NCI-H1694 treated with DMSO at 0.1 percent for 48 hours (cell line): ENCODE results near the gene DHRSX.
"Not testable (repeated sequence)": the region's sequence is repeated elsewhere in the genome, so short reads cannot be mapped to it uniquely, and the experiment has no call there.

Source experiments
- DNase-seq: peaks from one replicate; lab custom pipeline; 2025; lab: John Stamatoyannopoulos, UW

Gene DHRSX

GRCh38 chrX:2262668-2263055 lies 238.1 kb downstream of the DHRSX start:
- no peak for DNase-seq

GRCh38 chrX:2261831-2262667 lies 238.7 kb downstream of the DHRSX start:
- DNase-seq, result no peak

GRCh38 chrX:2252331-2253065 lies 248.3 kb downstream of the DHRSX start:
- DNase-seq, result no peak

GRCh38 chrX:2251211-2251610 lies 249.6 kb downstream of the DHRSX start:
- no peak for DNase-seq

GRCh38 chrX:2243913-2244460 lies 256.8 kb downstream of the DHRSX start:
- no peak for DNase-seq

- DNase-seq, result no peak
Observed at GRCh38 chrX:2242980-2243379, 257.8 kb downstream of the DHRSX start.

- no peak for DNase-seq
Observed at GRCh38 chrX:2242326-2242725, 258.4 kb downstream of the DHRSX start.

GRCh38 chrX:2241496-2241895 lies 259.3 kb downstream of the DHRSX start:
- DNase-seq, result not testable (repeated sequence)

GRCh38 chrX:2240761-2241160 lies 260.0 kb downstream of the DHRSX start:
- DNase-seq, result not testable (repeated sequence)

- no peak for DNase-seq
Observed at GRCh38 chrX:2237976-2238375, 262.8 kb downstream of the DHRSX start.

- no peak for DNase-seq
Observed at GRCh38 chrX:2231570-2232192, 269.1 kb downstream of the DHRSX start.

- no peak for DNase-seq
Observed at GRCh38 chrX:2230457-2230856, 270.3 kb downstream of the DHRSX start.

GRCh38 chrX:2228536-2228935 lies 272.2 kb downstream of the DHRSX start:
- no peak for DNase-seq

GRCh38 chrX:2226906-2227656 lies 273.7 kb downstream of the DHRSX start:
- DNase-seq, result no peak

- no peak for DNase-seq
Observed at GRCh38 chrX:2226182-2226581, 274.6 kb downstream of the DHRSX start.

- DNase-seq, result no peak
Observed at GRCh38 chrX:2224597-2225235, 276.1 kb downstream of the DHRSX start.

- no peak for DNase-seq
Observed at GRCh38 chrX:2224161-2224560, 276.6 kb downstream of the DHRSX start.

GRCh38 chrX:2220829-2221567 lies 279.8 kb downstream of the DHRSX start:
- no peak for DNase-seq

GRCh38 chrX:2220296-2220695 lies 280.5 kb downstream of the DHRSX start:
- no peak for DNase-seq

GRCh38 chrX:2214138-2214823 lies 286.5 kb downstream of the DHRSX start:
- DNase-seq, result not testable (repeated sequence)
